Measurements from ENCODE around the gene PGA5.
"Not testable (repeated sequence)": the region's sequence is repeated elsewhere in the genome, so short reads cannot be mapped to it uniquely, and the experiment has no call there.

PGA5 gene

GRCh38 chr11:61240875-61241274 is at the start of gene PGA5:
Gene PGA5, plus strand, starts transcription at chr11:61241175. Its CDS starts 52 bp downstream, at chr11:61241227.
- DNase-seq (ENCODE audit: low spot score) = not testable (repeated sequence)

GRCh38 chr11:61193596-61193995 is 47.4 kb upstream of the PGA5 start:
- peak; percentile 23 for DNase-seq (ENCODE audit: low spot score)

GRCh38 chr11:61194169-61194671 is 46.8 kb upstream of the PGA5 start:
- peak; percentile 52 for DNase-seq (ENCODE audit: low spot score)

- peak; percentile 16 for DNase-seq (ENCODE audit: low spot score)
Observed at GRCh38 chr11:61194981-61195695, 45.8 kb upstream of the PGA5 start.

- DNase-seq (ENCODE audit: low spot score) = peak; percentile 19
Observed at GRCh38 chr11:61195719-61196118, 45.3 kb upstream of the PGA5 start.

- no peak for DNase-seq (ENCODE audit: low spot score)
Observed at GRCh38 chr11:61198361-61198760, 42.6 kb upstream of the PGA5 start.

- no peak for DNase-seq (ENCODE audit: low spot score)
Observed at GRCh38 chr11:61198948-61199523, 41.9 kb upstream of the PGA5 start.

- DNase-seq (ENCODE audit: low spot score) = no peak
Observed at GRCh38 chr11:61201476-61201875, 39.5 kb upstream of the PGA5 start.

GRCh38 chr11:61202950-61203746 is 37.8 kb upstream of the PGA5 start, which contains the start of gene PGA3:
Gene PGA3, plus strand, starts transcription at chr11:61203515. Its CDS starts 50 bp downstream, at chr11:61203565.
- DNase-seq (ENCODE audit: low spot score) = not testable (repeated sequence)

- not testable (repeated sequence) for DNase-seq (ENCODE audit: low spot score)
Observed at GRCh38 chr11:61203873-61204272, 37.1 kb upstream of the PGA5 start.

GRCh38 chr11:61204502-61205059 is 36.4 kb upstream of the PGA5 start:
- DNase-seq (ENCODE audit: low spot score) = peak; percentile 60

- not testable (repeated sequence) for DNase-seq (ENCODE audit: low spot score)
Observed at GRCh38 chr11:61207636-61208310, 33.2 kb upstream of the PGA5 start.

GRCh38 chr11:61210629-61211028 is 30.3 kb upstream of the PGA5 start:
- not testable (repeated sequence) for DNase-seq (ENCODE audit: low spot score)

- not testable (repeated sequence) for DNase-seq (ENCODE audit: low spot score)
Observed at GRCh38 chr11:61211327-61211952, 29.5 kb upstream of the PGA5 start.

- not testable (repeated sequence) for DNase-seq (ENCODE audit: low spot score)
Observed at GRCh38 chr11:61212202-61212601, 28.8 kb upstream of the PGA5 start.

GRCh38 chr11:61213711-61214324 is 27.2 kb upstream of the PGA5 start:
- DNase-seq (ENCODE audit: low spot score) = not testable (repeated sequence)

- not testable (repeated sequence) for DNase-seq (ENCODE audit: low spot score)
Observed at GRCh38 chr11:61218306-61218705, 22.7 kb upstream of the PGA5 start.

- not testable (repeated sequence) for DNase-seq (ENCODE audit: low spot score)
Observed at GRCh38 chr11:61219016-61219415, 22.0 kb upstream of the PGA5 start.

- DNase-seq (ENCODE audit: low spot score) = not testable (repeated sequence)
Observed at GRCh38 chr11:61222047-61222446, 18.9 kb upstream of the PGA5 start, which contains the start of gene PGA4. Gene PGA4, plus strand, starts transcription at chr11:61222347. Its CDS starts 54 bp downstream, at chr11:61222401.

GRCh38 chr11:61222692-61223091 is 18.3 kb upstream of the PGA5 start:
- not testable (repeated sequence) for DNase-seq (ENCODE audit: low spot score)
